H1 (cell line): ENCODE results near the gene RARRES2. TPM values are rescaled to one million over a fixed set of nuclear protein-coding genes. Genes with fewer than 3 reads are reported as not detected.
A peak's percentile ranks its signal among the peaks of the same experiment; 100 is the strongest.

ENCODE experiments used
- ASH2L ChIP-seq: fragments of 200-600, 300-600 bp; sonication (generic); IDR thresholded peaks from one replicate; pipeline ENCODE4 v1.7.1; 2017; ENCODE audit warnings: low read length
- ATF2 ChIP-seq: IDR thresholded peaks from 2 replicates; pipeline ENCODE4 v1.6.1; 2012; ENCODE audit warnings: low read length, inconsistent platforms
- BCL11A ChIP-seq, 2 experiments: IDR thresholded peaks; one replicate each; pipeline ENCODE4 v1.6.1; 2011; ENCODE audit warnings: low read depth in 2 of 2, low read length in 2 of 2, mild to moderate bottlenecking in 2 of 2
- E2F6 ChIP-seq: IDR thresholded peaks from 2 replicates; pipeline ENCODE4 v1.6.1; 2012; ENCODE audit warnings: inconsistent platforms
- NANOG ChIP-seq: IDR thresholded peaks from 2 replicates; pipeline ENCODE4 v1.6.1; 2011; ENCODE audit warnings: low read length, low read depth, mild to moderate bottlenecking, inconsistent platforms; ENCODE audit not compliant: insufficient read depth, poor library complexity, severe bottlenecking
- SIN3A ChIP-seq, 2 experiments: IDR thresholded peaks in 1 of 2; conservative IDR thresholded peaks in 1 of 2; 2 replicates each; pipeline ENCODE4 v1.6.1; 2011 to 2012; ENCODE audit warnings: low read length in 2 of 2, improper control_type of control experiment in 1 of 2, low read depth in 1 of 2, mild to moderate bottlenecking in 1 of 2
- polyA plus RNA-seq, 7 experiments: library from polyadenylated mRNA; depleted of rRNA in 3 of 7; stranded (reverse) in 5 of 7; unstranded in 2 of 7; fragments of >200 nt in 5 of 7; fragments of 200-250 nt in 2 of 7; gene quantifications; 1 replicate in 5 of 7; 2 replicates in 1 of 7; 4 replicates in 1 of 7; pipeline versions ENCODE4 v1.2.1 to v1.2.3, GENCODE V29; 2011 to 2013; ENCODE audit warnings: missing spikeins in 2 of 7, mixed read lengths in 2 of 7
- total RNA-seq: library from RNA; stranded (reverse); fragmentation: NEBNext Ultra II Directional; extraction: Animal tissue kit (Norgen Biotek cat#: 25700); gene quantifications from 2 replicates; pipeline ENCODE4 v1.2.1, GENCODE V29; 2021

RARRES2 gene
- total and polyA plus RNA-seq, 2 of the 8 experiments (the other 6 are each of a cell fraction or from before 2014, with no cell fraction given): 254 to 441 TPM

DNA sequence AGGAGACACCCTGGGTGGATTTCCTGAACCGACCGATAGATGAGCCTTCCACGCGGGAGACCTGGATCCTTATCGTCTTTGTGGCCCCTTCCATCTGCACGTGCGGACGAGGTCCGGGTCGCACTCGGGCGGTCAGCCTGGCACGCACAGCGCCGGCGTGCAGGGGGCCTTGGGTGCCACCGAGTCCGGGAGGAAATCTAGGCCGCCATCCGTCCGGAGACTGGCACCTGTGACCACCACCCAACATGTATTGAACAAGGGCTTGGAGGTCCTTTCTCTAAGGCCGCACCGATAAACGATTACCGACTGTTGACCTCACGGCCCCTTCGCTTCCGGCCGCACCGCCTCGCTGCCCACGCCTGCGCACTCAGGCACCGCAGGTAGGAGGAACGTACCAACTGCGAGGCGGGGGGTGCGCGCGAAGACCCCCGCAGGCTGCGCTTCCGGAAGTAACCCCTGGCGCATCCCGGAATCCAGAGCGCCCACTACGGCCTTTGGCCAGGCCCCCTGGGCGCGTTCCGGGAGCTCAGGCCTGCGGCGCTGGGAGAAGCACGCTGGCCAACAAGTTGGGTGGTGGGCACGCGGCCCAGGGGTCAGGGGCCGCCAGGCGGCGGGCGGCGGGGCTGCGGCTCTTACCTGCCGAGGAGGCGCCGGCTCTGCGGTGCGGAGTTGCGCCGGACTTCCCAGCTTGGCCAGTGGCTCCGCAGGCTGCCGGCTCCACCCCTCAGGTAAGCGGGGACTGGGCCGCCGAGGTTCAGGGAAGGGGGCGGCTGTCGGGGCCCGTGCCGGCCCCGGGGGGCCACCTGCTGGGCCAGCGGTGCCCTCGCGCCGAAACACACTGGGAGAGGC is 18.4 kb downstream of the RARRES2 start, which contains the start of the genes ACTR3C and LRRC61 (continued):
- no peak for TF ChIP-seq NANOG
- no peak for TF ChIP-seq SIN3A (conservative IDR thresholded peaks at IDR 0.05 in 1 of 2, IDR thresholded peaks at IDR 0.05 in 1 of 2; ENCODE audit: low read depth in 1 of 2, low read length in 2 of 2)
- no peak for TF ChIP-seq ATF2
- TF ChIP-seq BCL11A (IDR thresholded peaks at IDR 0.05; ENCODE audit: low read depth in 2 of 2, low read length in 2 of 2): no peak
- TF ChIP-seq E2F6: peak; percentile 49
- peak; percentile 75 for TF ChIP-seq ASH2L
